22Rv1 (cell line): ENCODE results near the gene ANGPTL2.

Experiments
- CTCF ChIP-seq: fragments of 450-650 bp; IDR thresholded peaks from 2 replicates; pipeline ENCODE4 v1.5.1; 2017; ENCODE audit warnings: mild to moderate bottlenecking
- ZFX ChIP-seq: fragments of 450-650 bp; IDR thresholded peaks from 2 replicates; pipeline ENCODE4 v1.6.1; 2017; ENCODE audit warnings: antibody characterized with exemption, borderline replicate concordance

GRCh38 chr9:127138444-127138843 is 16.0 kb upstream of the ANGPTL2 start:
- TF ChIP-seq CTCF (no peak), ZFX (no peak)
